ENCODE measurements around the gene TRAF1.

DNA sequence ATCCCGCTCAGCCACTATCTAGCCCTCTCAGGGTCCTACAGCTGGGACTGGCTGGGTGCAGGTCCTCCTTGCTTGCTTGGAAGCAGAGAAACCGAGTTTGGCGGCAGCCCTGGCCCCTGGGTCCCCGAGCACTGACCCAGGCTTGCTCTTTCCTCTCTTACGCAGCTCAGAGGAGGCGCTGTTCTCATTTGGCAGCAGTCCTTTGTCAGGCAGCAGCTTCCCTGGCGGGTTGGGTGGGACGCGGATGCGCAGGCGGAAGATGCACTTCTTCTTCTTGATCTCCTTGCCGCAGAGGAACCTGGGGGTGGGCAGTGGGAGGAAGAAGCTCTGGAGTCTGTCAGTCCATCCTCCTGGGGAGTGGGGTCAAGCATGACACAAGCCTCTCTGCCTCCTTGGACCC, 64.1 kb downstream of the TRAF1 start:
- TF ChIP-seq LEF1 (IDR thresholded peaks at IDR 0.05; ENCODE audit: borderline replicate concordance) (no peak), ARNT (IDR thresholded peaks at IDR 0.05) (no peak), FOXM1 (IDR thresholded peaks at IDR 0.05; ENCODE audit: borderline replicate concordance) (no peak)
